Naive thymus-derived CD4-positive, alpha-beta T cell (primary cell): ENCODE measurements around the gene PLPP3. TPM values are rescaled to one million over a fixed set of nuclear protein-coding genes. Genes with fewer than 3 reads are reported as not detected.

Experiments used
- ATAC-seq: fragments of 150-1000 bp; cut with Tn5 transposase; 2 replicates; pipeline ENCODE4 v1.10.0; 2021; ENCODE audit warnings: mild to moderate bottlenecking, moderate library complexity
- CTCF ChIA-PET: fragments of 350-600 bp; sonication (Branson Sonifier 250); formaldehyde crosslinking; loops from one replicate; lab custom pipeline; 2021; ENCODE audit warnings: antibody characterized with exemption; lab: Charles Lee
- POLR2A ChIA-PET: fragments of 350-600 bp; sonication (Branson Sonifier 250); formaldehyde crosslinking; loops from one replicate; lab custom pipeline; 2021; ENCODE audit warnings: antibody characterized with exemption, inconsistent platforms; lab: Charles Lee
- DNase-seq, 9 donors: peaks; one replicate each; pipeline versions ENCODE4 v3.0.0 to v3.0.0-alpha.2; 2020 to 2022; ENCODE audit warnings: mixed read lengths in 1 of 9
- H3K27ac ChIP-seq: one replicate; pipeline ENCODE4 v1.7.0; 2013; ENCODE audit warnings: mild to moderate bottlenecking, low read depth, low read length, moderate library complexity
- H3K27me3 ChIP-seq, 2 donors: one replicate each; pipeline ENCODE4 v1.7.0; 2013; ENCODE audit warnings: low read length in 2 of 2, mild to moderate bottlenecking in 2 of 2, moderate library complexity in 2 of 2; ENCODE audit not compliant: control insufficient read depth in 2 of 2, insufficient read depth in 2 of 2
- H3K36me3 ChIP-seq, 3 experiments: 1 replicate in 2 of 3; 2 replicates in 1 of 3; pipeline ENCODE4 v1.7.0; 2013; ENCODE audit warnings: low read length in 3 of 3, mild to moderate bottlenecking in 3 of 3, moderate library complexity in 1 of 3; ENCODE audit not compliant: insufficient read depth in 3 of 3, control insufficient read depth in 2 of 3
- H3K4me1 ChIP-seq, 2 donors: one replicate each; pipeline ENCODE4 v1.7.0; 2013; ENCODE audit warnings: low read length in 2 of 2, mild to moderate bottlenecking in 2 of 2, moderate library complexity in 1 of 2; ENCODE audit not compliant: control insufficient read depth in 2 of 2, insufficient read depth in 2 of 2
- H3K4me3 ChIP-seq: 2 replicates; pipeline ENCODE4 v1.7.0; 2013; ENCODE audit warnings: mild to moderate bottlenecking, low read length
- H3K9me3 ChIP-seq, 3 experiments: 1 replicate in 2 of 3; 2 replicates in 1 of 3; pipeline ENCODE4 v1.7.0; 2013; ENCODE audit warnings: low read length in 3 of 3; ENCODE audit not compliant: control insufficient read depth in 2 of 3
- H3K27ac Mint-ChIP-seq, 9 donors: one replicate each; pipeline ENCODE4 v1.8.0; 2020 to 2022; ENCODE audit warnings: mixed read lengths in 9 of 9, mild to moderate bottlenecking in 8 of 9, moderate library complexity in 5 of 9, inconsistent platforms in 2 of 9
- H3K27me3 Mint-ChIP-seq, 5 donors: one replicate each; pipeline ENCODE4 v1.8.0; 2021 to 2022; ENCODE audit warnings: mixed read lengths in 5 of 5, mild to moderate bottlenecking in 1 of 5
- H3K36me3 Mint-ChIP-seq, 5 donors: one replicate each; pipeline ENCODE4 v1.8.0; 2020 to 2022; ENCODE audit warnings: mixed read lengths in 5 of 5, mild to moderate bottlenecking in 3 of 5, inconsistent platforms in 1 of 5
- H3K4me1 Mint-ChIP-seq, 7 donors: one replicate each; pipeline ENCODE4 v1.8.0; 2020 to 2022; ENCODE audit warnings: mixed read lengths in 7 of 7, mild to moderate bottlenecking in 3 of 7, inconsistent platforms in 1 of 7
- H3K4me3 Mint-ChIP-seq, 10 donors: one replicate each; pipeline ENCODE4 v1.8.0; 2020 to 2022; ENCODE audit warnings: mild to moderate bottlenecking in 10 of 10, mixed read lengths in 10 of 10, moderate library complexity in 6 of 10, inconsistent platforms in 2 of 10
- H3K9me3 Mint-ChIP-seq, 11 donors: one replicate each; pipeline ENCODE4 v1.8.0; 2020 to 2022; ENCODE audit warnings: mixed read lengths in 11 of 11, mild to moderate bottlenecking in 4 of 11, inconsistent platforms in 1 of 11, moderate library complexity in 1 of 11
- intact Hi-C, 2 donors: fragments of 100-400 bp; cut with micrococcal nuclease; formaldehyde crosslinking; loops; one replicate each; pipeline ENCODE4 v1.15.1; 2023
- polyA plus RNA-seq, 2 donors: library from polyadenylated mRNA; unstranded; fragments of 300-500 nt; fragmentation: Illumina TruSeq; gene quantifications; one replicate each; pipeline ENCODE4 v1.2.3, GENCODE V29; 2021
- total RNA-seq, 6 experiments: library from RNA in 5 of 6; stranded (reverse) in 5 of 6; gene quantifications; 1 replicate in 5 of 6; 2 replicates in 1 of 6; pipeline ENCODE4 v1.2.3 and lab custom pipeline; 2021 to 2026

The PLPP3 gene
- total and polyA plus RNA-seq, 7 experiments from 2014 or later, result 0.16 to 0.30 TPM; not detected in 5

DNA sequence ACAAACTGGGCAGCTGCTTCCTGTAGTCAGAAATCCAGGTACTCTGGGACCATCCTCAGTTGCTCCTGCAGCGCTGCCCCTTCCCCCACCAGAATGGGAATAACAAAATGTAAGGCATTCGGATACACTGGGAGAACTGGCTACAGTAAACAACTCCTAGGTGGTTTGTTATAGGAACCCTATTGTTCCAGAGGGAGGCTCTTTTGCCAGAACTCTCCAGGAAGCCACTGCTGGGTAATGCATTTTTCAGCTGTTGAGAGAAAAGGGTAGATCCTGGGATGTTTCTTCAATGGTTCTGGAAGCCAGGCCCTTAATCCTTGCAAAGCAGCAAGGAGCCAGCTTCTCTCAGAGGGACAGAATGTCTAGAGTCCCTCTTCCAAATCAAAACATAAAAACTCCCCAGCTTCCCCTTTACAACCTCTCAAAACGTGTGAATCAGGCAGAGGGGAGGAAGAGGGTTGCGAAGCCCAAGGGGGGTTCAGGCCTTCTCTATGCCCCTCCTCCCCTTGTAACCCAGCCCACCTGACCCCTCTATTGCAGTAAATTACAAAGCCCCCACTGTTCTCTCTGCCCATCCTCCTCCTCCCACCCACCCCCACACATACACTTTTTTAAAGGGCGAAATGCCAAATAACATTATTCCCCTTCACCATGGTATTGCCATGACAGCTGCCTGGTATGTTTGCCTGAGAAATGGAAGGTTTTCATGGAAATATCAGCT is 29.1 kb downstream of the PLPP3 start:
- Mint-ChIP-seq H3K4me1 (no peaks in the 10 kb centered on the region), H3K36me3 (no peaks in the 10 kb centered on the region), H3K27ac (no peak overlapping the region), H3K9me3 (peaks cover 0 to 4% (median 0%) of the 10 kb centered on the region in 11 donors), H3K4me3 (no peak overlapping the region), H3K27me3 (peaks cover 0 to 6% (median 2%) of the 10 kb centered on the region in 5 donors)
- Histone ChIP-seq H3K27me3 (no peaks in the 10 kb centered on the region), H3K36me3 (no peaks in the 10 kb centered on the region), H3K4me3 (no peak overlapping the region), H3K27ac (no peak overlapping the region), H3K9me3 (no peaks in the 10 kb centered on the region), H3K4me1 (no peaks in the 10 kb centered on the region)
- DNase-seq (no peak), ATAC-seq (no peak)
- intact Hi-C loops, result no loop called here
- ChIA-PET CTCF (interaction anchor here (0.6 kb wide), 1 partner anchor 22 kb away, joined by 3 read pairs; no protein-coding TSS in a partner anchor), POLR2A (no interaction called here)

DNA sequence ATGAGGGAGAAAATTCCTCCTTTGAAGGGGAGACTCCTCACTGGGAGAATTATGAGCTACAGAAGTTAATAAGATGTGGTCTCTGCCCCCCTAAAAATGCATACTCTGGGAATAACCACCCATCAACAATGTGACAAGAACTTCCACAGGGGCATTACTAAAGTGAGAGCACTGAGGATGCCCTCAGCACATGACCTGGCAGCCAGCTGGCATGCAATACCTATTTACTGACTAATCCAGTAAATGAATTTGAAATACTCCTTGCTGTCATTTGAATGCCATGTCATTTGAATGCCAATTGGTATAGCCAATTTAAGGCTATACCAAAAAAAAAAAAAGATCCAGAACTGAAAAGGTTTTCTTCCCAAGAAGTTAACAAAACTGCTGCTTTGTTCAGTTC is 30.8 kb downstream of the PLPP3 start:
- Histone ChIP-seq H3K36me3 (no peaks in the 10 kb centered on the region), H3K27ac (no peak overlapping the region), H3K4me1 (no peaks in the 10 kb centered on the region), H3K27me3 (no peaks in the 10 kb centered on the region), H3K4me3 (no peak overlapping the region), H3K9me3 (no peaks in the 10 kb centered on the region)
- Mint-ChIP-seq H3K4me1 (no peaks in the 10 kb centered on the region), H3K27ac (no peak overlapping the region), H3K9me3 (no peaks in the 10 kb centered on the region), H3K4me3 (no peak overlapping the region), H3K36me3 (no peaks in the 10 kb centered on the region), H3K27me3 (peaks cover 0 to 6% (median 2%) of the 10 kb centered on the region in 5 donors)
- ATAC-seq, result no peak
- intact Hi-C loops, result no loop called here
- CTCF ChIA-PET, result no interaction called here
- POLR2A ChIA-PET, result no interaction called here
- no peak for DNase-seq

DNA sequence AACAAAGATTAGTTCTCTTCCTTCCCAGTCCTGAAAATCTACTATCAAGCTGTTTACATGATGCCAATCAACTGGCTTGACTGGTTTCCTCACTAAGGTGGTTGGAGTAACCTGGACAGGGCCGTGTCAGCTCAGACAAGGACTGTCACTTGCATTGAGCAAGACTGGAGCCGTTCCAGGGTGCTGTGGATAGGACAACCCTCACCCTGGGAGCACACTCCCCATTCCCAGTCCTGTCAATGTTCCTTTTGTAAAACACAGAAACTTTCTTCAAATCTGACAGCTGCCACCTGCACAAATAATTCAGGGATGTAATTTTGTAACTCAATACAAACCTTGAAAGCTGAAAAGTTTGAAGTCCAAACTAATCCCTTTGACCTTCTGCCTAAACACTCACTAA is 31.4 kb downstream of the PLPP3 start:
- Mint-ChIP-seq H3K27ac (no peak overlapping the region), H3K4me1 (no peaks in the 10 kb centered on the region), H3K9me3 (no peaks in the 10 kb centered on the region), H3K36me3 (no peaks in the 10 kb centered on the region), H3K4me3 (no peak overlapping the region), H3K27me3 (peaks cover 0 to 3% (median 0%) of the 10 kb centered on the region in 5 donors)
- Histone ChIP-seq H3K36me3 (no peaks in the 10 kb centered on the region), H3K27me3 (no peaks in the 10 kb centered on the region), H3K4me1 (no peaks in the 10 kb centered on the region), H3K4me3 (no peak overlapping the region), H3K27ac (no peak overlapping the region), H3K9me3 (no peaks in the 10 kb centered on the region)
- ChIA-PET CTCF (no interaction called here), POLR2A (no interaction called here)
- DNase-seq (no peak), ATAC-seq (no peak)
- intact Hi-C loops, result no loop called here

DNA sequence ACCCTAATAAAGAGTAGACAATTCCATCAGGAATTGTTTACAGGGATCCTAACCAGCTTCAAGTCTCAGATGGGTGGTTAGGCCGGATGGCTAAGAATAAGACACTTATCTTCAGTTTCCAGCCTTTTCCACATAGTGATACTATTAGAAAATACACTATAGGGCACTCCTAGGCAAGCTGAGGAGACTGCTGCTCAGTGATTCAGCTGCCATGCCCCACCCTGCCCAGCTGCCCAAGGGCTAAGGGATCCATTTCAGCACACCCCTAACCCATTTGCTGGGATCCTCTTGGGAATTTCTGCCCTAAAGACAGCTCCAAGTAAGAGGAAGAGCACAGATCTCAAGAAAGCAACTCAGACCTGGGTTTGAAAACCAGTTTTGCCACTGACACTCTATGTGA is 31.9 kb downstream of the PLPP3 start:
- no peak for ATAC-seq
- no peak for DNase-seq
- Histone ChIP-seq H3K36me3 (no peaks in the 10 kb centered on the region), H3K27ac (no peak overlapping the region), H3K4me3 (no peak overlapping the region), H3K4me1 (no peaks in the 10 kb centered on the region), H3K9me3 (no peaks in the 10 kb centered on the region), H3K27me3 (no peaks in the 10 kb centered on the region)
- POLR2A ChIA-PET, result no interaction called here
- peaks cover 0 to 3% (median 0%) of the 10 kb centered on the region in 5 donors for H3K27me3 Mint-ChIP-seq
- H3K4me3 Mint-ChIP-seq, result no peak overlapping the region
- H3K36me3 Mint-ChIP-seq, result no peaks in the 10 kb centered on the region
- H3K27ac Mint-ChIP-seq, result no peak overlapping the region
- intact Hi-C loops, result no loop called here
- CTCF ChIA-PET, result no interaction called here
- H3K4me1 Mint-ChIP-seq, result no peaks in the 10 kb centered on the region
- no peaks in the 10 kb centered on the region for H3K9me3 Mint-ChIP-seq

DNA sequence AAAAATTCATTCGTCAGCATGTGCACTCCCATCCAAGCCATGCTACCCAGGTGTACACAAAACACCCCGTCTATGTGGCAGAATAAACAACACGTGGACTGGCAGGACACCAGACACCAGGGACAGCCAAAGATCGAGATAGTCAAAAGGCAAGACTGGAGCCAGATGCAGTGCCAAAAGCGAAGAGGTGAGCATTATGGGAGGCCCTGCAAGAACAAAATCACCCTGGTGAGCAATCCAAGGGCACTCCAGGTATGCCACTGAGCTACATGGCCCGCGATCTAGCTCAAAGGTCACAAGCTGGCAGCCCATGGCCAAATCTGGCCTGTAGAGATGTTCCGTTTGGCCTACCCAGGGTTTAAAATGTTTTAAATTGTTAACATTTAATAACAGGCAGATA is 33.7 kb downstream of the PLPP3 start:
- Histone ChIP-seq H3K36me3 (no peaks in the 10 kb centered on the region), H3K9me3 (no peaks in the 10 kb centered on the region), H3K4me3 (no peak overlapping the region), H3K4me1 (no peaks in the 10 kb centered on the region), H3K27me3 (no peaks in the 10 kb centered on the region), H3K27ac (no peak overlapping the region)
- no peak overlapping the region for H3K27ac Mint-ChIP-seq
- no peaks in the 10 kb centered on the region for H3K9me3 Mint-ChIP-seq
- no peaks in the 10 kb centered on the region for H3K36me3 Mint-ChIP-seq
- no peak for DNase-seq
- CTCF ChIA-PET, result no interaction called here
- ATAC-seq, result no peak
- peaks cover 0 to 4% (median 3%) of the 10 kb centered on the region in 5 donors for H3K27me3 Mint-ChIP-seq
- H3K4me3 Mint-ChIP-seq, result no peak overlapping the region
- POLR2A ChIA-PET, result no interaction called here
- intact Hi-C loops, result no loop called here
- no peaks in the 10 kb centered on the region for H3K4me1 Mint-ChIP-seq

DNA sequence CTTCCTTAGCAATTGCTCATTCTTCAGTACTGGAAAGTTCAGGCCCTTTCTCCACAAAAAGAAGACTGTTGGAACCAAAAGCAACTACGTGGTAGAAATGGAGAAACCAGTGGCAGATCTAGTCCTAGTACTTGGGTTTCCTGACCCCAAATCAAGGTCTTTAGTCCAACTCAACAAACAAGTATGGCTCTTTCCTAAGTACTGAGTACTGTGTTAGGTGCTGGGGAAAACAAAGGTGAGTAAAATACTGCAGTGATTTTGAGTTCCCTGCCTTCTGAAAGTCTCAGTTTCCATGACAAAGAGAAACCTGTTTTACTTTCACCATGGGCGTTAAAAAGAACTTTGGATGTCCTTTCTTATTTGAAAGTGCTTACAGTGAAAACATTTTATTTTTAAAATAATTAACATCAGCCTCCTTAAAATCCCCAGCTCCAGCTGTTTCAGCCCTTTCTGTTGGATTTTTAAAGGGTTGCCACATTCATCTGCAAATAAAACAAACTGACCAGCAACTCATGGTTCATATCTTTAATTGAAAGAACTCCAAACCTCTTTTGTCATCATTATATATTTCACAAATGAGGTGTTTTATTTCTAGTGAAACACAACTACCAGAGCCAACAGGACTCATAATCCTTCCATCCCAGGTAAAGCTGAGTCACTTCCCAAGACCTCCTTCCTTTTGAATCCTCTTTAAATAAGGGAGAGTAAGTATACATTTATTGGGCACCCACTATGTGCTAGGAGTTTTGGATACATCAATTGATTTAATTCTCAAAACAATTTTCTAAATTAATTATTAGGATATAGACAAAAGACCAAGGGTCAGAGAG is 35.4 kb downstream of the PLPP3 start:
- no peak for DNase-seq
- H3K4me1 Mint-ChIP-seq, result no peaks in the 10 kb centered on the region
- no peak overlapping the region for H3K4me3 Mint-ChIP-seq
- intact Hi-C loops, result no loop called here
- Histone ChIP-seq H3K4me1 (no peaks in the 10 kb centered on the region), H3K9me3 (no peaks in the 10 kb centered on the region), H3K27ac (no peak overlapping the region), H3K4me3 (no peak overlapping the region), H3K27me3 (no peaks in the 10 kb centered on the region), H3K36me3 (no peaks in the 10 kb centered on the region)
- no peaks in the 10 kb centered on the region for H3K36me3 Mint-ChIP-seq
- H3K9me3 Mint-ChIP-seq, result peaks cover 0 to 3% (median 0%) of the 10 kb centered on the region in 11 donors
- POLR2A ChIA-PET, result no interaction called here
- CTCF ChIA-PET, result no interaction called here
- ATAC-seq, result no peak
- peaks cover 0 to 6% (median 3%) of the 10 kb centered on the region in 5 donors for H3K27me3 Mint-ChIP-seq
- H3K27ac Mint-ChIP-seq, result no peak overlapping the region
